Right lobe of liver (tissue), 6 donors: ENCODE data around the gene FBXO15. TPM values are rescaled to one million over a fixed set of nuclear protein-coding genes. Genes with fewer than 3 reads are reported as not detected.

Source experiments
- ATAC-seq, 4 donors: fragments of 200-7000 bp; cut with Tn5 transposase; one replicate each; pipeline ENCODE4 v1.9.1; 2020; ENCODE audit warnings: mild to moderate bottlenecking in 4 of 4, moderate library complexity in 4 of 4
- DNase-seq, 3 donors: peaks; one replicate each; pipeline ENCODE4 v3.0.0-alpha.2; 2020
- H3K27ac ChIP-seq, 3 donors: fragments of 200-600 bp; one replicate each; pipeline ENCODE4 v1.8.0; 2022
- H3K27me3 ChIP-seq, 2 donors: fragments of 200-600 bp; one replicate each; pipeline ENCODE4 v1.8.0; 2022
- H3K36me3 ChIP-seq, 4 donors: fragments of 200-600 bp; sonication (generic) in 1 of 4; one replicate each; pipeline versions ENCODE4 v1.5.1 to v1.8.0; 2017 to 2022; ENCODE audit warnings: control low read depth in 1 of 4
- H3K4me1 ChIP-seq, 4 donors: fragments of 200-600 bp; sonication (generic) in 1 of 4; one replicate each; pipeline versions ENCODE4 v1.5.1 to v1.8.0; 2017 to 2022; ENCODE audit warnings: control low read depth in 1 of 4
- H3K4me3 ChIP-seq, 3 donors: fragments of 200-600 bp; one replicate each; pipeline ENCODE4 v1.8.0; 2022
- H3K9me3 ChIP-seq, 4 donors: fragments of 200-600 bp; sonication (generic) in 1 of 4; one replicate each; pipeline versions ENCODE4 v1.5.1 to v1.8.0; 2017 to 2022; ENCODE audit warnings: control low read depth in 1 of 4
- CTCF ChIP-seq, 4 donors: fragments of 200-600 bp in 3 of 4; fragments of 450-650 bp in 1 of 4; IDR thresholded peaks; one replicate each; pipeline versions ENCODE4 v1.5.1 to v1.8.0; 2016 to 2022; ENCODE audit warnings: antibody characterized with exemption in 4 of 4, mild to moderate bottlenecking in 2 of 4
- POLR2A ChIP-seq: fragments of 450-650 bp; IDR thresholded peaks from one replicate; pipeline ENCODE4 v1.6.1; 2017; ENCODE audit warnings: antibody characterized with exemption, mild to moderate bottlenecking
- WGBS: methylation state at CpG from one replicate; pipeline ENCODE4 v1.1.6; 2018; ENCODE audit warnings: low coverage, low lambda C conversion rate; ENCODE audit not compliant: insufficient coverage; ENCODE audit errors: missing lambda C conversion rate; 5-methylcytosine and 5-hydroxymethylcytosine counted together
- intact Hi-C, 2 donors: fragments of 100-400 bp; cut with DNase I; formaldehyde crosslinking; loops; one replicate each; pipeline versions ENCODE4 v1.11.2 to v1.14.1; 2022
- total RNA-seq, 6 experiments: library from RNA; depleted of rRNA in 2 of 6; stranded (reverse); fragments of >200 nt in 2 of 6; fragmentation: NEBNext Ultra II Directional in 3 of 6; extraction: Animal tissue kit (Norgen Biotek cat#: 25700) in 3 of 6; gene quantifications; one replicate each; pipeline versions ENCODE4 v1.1.0 to v1.2.4, GENCODE V29; 2016 to 2023
- donor health status: DM: no; HTN: yes; CAD: no.
- donor health status: DM: no; HTN: no; CAD: no.
- donor health status: DM: no; HTN: no; CAD: no.
- donor health status: DM: no; HTN: yes; CAD: no.
- donor health status: DM: no; HTN: yes; CAD: no.

FBXO15 gene
- total RNA-seq, 6 experiments from 2014 or later: 0.19 to 1.7 (median 0.60) TPM; not detected in 1

- H3K9me3 ChIP-seq: no peaks in the 10 kb centered on the region
- no peaks in the 10 kb centered on the region for H3K4me1 ChIP-seq
- intact Hi-C loops: no loop called here
- 51% methylated on average over 4 of the region's 4 CpGs for WGBS
- no peak overlapping the region for H3K4me3 ChIP-seq
- TF ChIP-seq POLR2A: no peak
- ATAC-seq (no peak), DNase-seq (no peak)
- no peak overlapping the region for H3K27ac ChIP-seq
- no peaks in the 10 kb centered on the region for H3K27me3 ChIP-seq
- H3K36me3 ChIP-seq: no peaks in the 10 kb centered on the region
Observed at GRCh38 chr18:74050807-74051206, 96.8 kb downstream of the FBXO15 start.

- ATAC-seq (peak; percentile 92 to 96 (median 94)), DNase-seq (peak; percentile 68 to 76 (median 69))
- Histone ChIP-seq H3K27ac (no peak overlapping the region), H3K27me3 (no peaks in the 10 kb centered on the region), H3K36me3 (no peaks in the 10 kb centered on the region), H3K4me1 (no peaks in the 10 kb centered on the region), H3K4me3 (no peak overlapping the region), H3K9me3 (no peaks in the 10 kb centered on the region)
- TF ChIP-seq CTCF (IDR thresholded peaks at IDR 0.05): peak; percentile 66 to 82 (median 73)
- TF ChIP-seq POLR2A: no peak
- 54% methylated on average over 13 of the region's 20 CpGs for WGBS
- intact Hi-C loops: no loop called here
Observed at GRCh38 chr18:74040459-74041332, 106.9 kb downstream of the FBXO15 start.

- no peaks in the 10 kb centered on the region for H3K4me1 ChIP-seq
- no peaks in the 10 kb centered on the region for H3K27me3 ChIP-seq
- intact Hi-C loops: no loop called here
- ATAC-seq (no peak), DNase-seq (no peak)
- no peak overlapping the region for H3K27ac ChIP-seq
- no peak for TF ChIP-seq POLR2A
- TF ChIP-seq CTCF (IDR thresholded peaks at IDR 0.05): no peak
- no peaks in the 10 kb centered on the region for H3K9me3 ChIP-seq
- no peaks in the 10 kb centered on the region for H3K36me3 ChIP-seq
- 78% methylated on average over 4 of the region's 4 CpGs for WGBS
- H3K4me3 ChIP-seq: no peak overlapping the region
Observed at GRCh38 chr18:74040008-74040407, 107.6 kb downstream of the FBXO15 start.

GRCh38 chr18:74029161-74029560, 118.5 kb downstream of the FBXO15 start:
- no peak overlapping the region for H3K4me3 ChIP-seq
- no peaks in the 10 kb centered on the region for H3K9me3 ChIP-seq
- DNase-seq: no peak
- H3K36me3 ChIP-seq: no peaks in the 10 kb centered on the region
- H3K4me1 ChIP-seq: no peaks in the 10 kb centered on the region
- H3K27ac ChIP-seq: no peak overlapping the region
- ATAC-seq: no peak
- TF ChIP-seq POLR2A: no peak
- no peak for TF ChIP-seq CTCF (IDR thresholded peaks at IDR 0.05)
- intact Hi-C loops: no loop called here
- H3K27me3 ChIP-seq: no peaks in the 10 kb centered on the region

Other genes with a start within 250 kb of the FBXO15 start
- 10 to 100 TPM; 17.4 to 38.4 (median 20.6) TPM for gene TIMM21, start 689 bp upstream of the FBXO15 start, total RNA-seq
- 1,000 to 10,000 TPM in 2 of 6 experiments, 100 to 1,000 TPM in 4; 817 to 1,434 (median 907) TPM for gene CYB5A, start 144.1 kb upstream of the FBXO15 start, total RNA-seq
- gene C18orf63, start 168.0 kb upstream of the FBXO15 start, total RNA-seq: not detected